Measurements from ENCODE around the gene RABEPK.
"Not testable (repeated sequence)": the region's sequence is repeated elsewhere in the genome, so short reads cannot be mapped to it uniquely, and the experiment has no call there.

Gene RABEPK

DNA sequence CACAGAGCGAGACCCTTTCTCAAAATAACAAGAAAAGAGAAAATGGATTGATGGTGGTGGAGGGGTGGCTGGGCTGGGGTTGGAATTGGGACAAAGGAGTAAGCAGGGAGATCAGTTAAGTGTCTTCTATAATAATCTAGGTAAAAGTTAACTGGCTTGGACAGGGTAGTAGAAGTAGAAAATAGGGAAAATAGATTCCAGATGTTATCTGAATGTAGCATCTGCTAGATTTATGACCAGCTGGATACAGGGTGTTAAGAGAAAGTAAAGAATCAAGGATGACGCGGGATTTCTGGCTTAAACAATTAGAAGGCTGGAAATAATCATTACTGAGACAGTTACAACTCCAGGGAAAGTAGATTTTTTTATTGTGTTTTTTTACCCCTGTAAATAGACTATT, 23.7 kb upstream of the RABEPK start:
- no peaks in the 10 kb centered on the region for H3K4me1 ChIP-seq (ENCODE audit: control insufficient read depth, insufficient read depth, low read length, poor library complexity, severe bottlenecking)
- H3K27ac ChIP-seq (ENCODE audit: low read depth, low read length, severe bottlenecking): no peak overlapping the region
- WGBS, 2 experiments (ENCODE audit: insufficient coverage in 2 of 2): 90 to 100% methylated on average over 1 to 3 of the region's 3 CpGs
- no peak overlapping the region for H3K4me3 ChIP-seq (ENCODE audit: extremely low read depth, insufficient read depth, low read length, poor library complexity, severe bottlenecking)
- peaks cover 18% of the 10 kb centered on the region for H3K36me3 ChIP-seq (ENCODE audit: control insufficient read depth, insufficient read depth, low read length)
- no peaks in the 10 kb centered on the region for H3K9me3 ChIP-seq (ENCODE audit: control insufficient read depth, low read length)

DNA sequence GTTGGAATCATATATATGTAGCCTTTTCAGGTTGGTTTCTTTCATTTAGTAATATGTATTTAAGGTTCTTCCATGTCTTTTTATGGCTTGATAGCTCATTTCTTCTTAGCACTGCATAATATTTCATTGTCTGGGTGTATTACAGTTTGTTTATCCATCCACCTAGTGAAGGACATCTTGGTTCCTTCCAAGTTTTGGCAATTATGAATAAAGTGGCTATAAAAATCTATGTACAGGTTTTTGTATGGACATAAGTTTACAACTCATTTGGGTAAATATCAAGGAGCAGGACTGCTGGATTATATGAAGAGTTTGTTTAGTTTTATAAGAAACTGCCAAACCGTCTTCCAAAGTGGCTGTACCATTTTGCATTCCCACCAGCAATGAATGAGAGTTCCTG, 22.5 kb upstream of the RABEPK start:
- Histone ChIP-seq H3K4me3 (ENCODE audit: extremely low read depth, insufficient read depth, low read length, poor library complexity, severe bottlenecking) (no peak overlapping the region), H3K4me1 (ENCODE audit: control insufficient read depth, insufficient read depth, low read length, poor library complexity, severe bottlenecking) (no peaks in the 10 kb centered on the region), H3K36me3 (ENCODE audit: control insufficient read depth, insufficient read depth, low read length) (peaks cover 16% of the 10 kb centered on the region), H3K27ac (ENCODE audit: low read depth, low read length, severe bottlenecking) (no peak overlapping the region), H3K9me3 (ENCODE audit: control insufficient read depth, low read length) (no peaks in the 10 kb centered on the region)
- WGBS, 2 experiments (ENCODE audit: insufficient coverage in 2 of 2): 80 to 100% methylated on average over 1 of the region's 1 CpG

DNA sequence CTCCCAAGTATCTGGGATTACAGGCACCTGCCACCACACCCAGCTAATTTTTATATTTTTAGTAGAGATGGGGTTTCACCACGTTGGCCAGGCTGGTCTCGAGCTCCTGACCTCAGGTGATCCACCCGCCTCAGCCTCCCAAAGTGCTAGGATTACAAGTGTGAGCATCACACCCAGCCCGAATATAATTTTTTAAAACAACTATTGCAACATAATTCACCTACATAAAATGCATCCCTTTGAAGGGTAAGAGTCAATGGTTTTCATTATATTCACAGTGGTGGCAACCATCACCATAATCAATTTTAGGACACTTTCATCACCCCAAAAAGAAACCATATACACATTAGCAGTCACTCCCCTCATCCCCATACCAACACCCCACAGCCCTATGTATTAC, 20.6 kb upstream of the RABEPK start:
- not testable (repeated sequence) for H3K4me1 ChIP-seq (ENCODE audit: control insufficient read depth, insufficient read depth, low read length, poor library complexity, severe bottlenecking); H3K27ac ChIP-seq (ENCODE audit: low read depth, low read length, severe bottlenecking); H3K9me3 ChIP-seq (ENCODE audit: control insufficient read depth, low read length); H3K4me3 ChIP-seq (ENCODE audit: extremely low read depth, insufficient read depth, low read length, poor library complexity, severe bottlenecking)
- peaks cover 24% of the 10 kb centered on the region for H3K36me3 ChIP-seq (ENCODE audit: control insufficient read depth, insufficient read depth, low read length)
- WGBS, 2 experiments (ENCODE audit: insufficient coverage in 2 of 2): 100% methylated on average over 1 to 2 of the region's 4 CpGs

DNA sequence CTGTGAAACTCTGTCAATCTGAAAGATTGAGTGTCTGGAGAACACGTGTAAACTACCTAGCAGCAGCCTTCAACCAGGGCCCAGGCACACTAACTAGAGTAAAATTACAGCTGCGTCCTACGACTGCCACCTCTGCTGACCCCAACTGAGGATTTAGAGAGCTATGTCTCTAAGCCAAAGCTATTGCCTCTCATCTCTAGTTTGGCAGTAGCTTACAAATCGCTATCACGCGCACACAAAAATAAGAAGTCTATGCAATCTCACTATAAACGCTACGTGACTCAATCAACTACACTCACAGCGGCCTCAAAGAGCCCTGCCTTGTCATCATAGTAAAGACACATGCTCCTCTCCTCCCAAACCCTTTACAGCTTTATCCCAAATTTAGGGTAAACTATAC, 19.5 kb upstream of the RABEPK start:
- H3K9me3 ChIP-seq (ENCODE audit: control insufficient read depth, low read length): no peaks in the 10 kb centered on the region
- 95 to 98% methylated on average over 9 of the region's 9 CpGs for WGBS, 2 experiments (ENCODE audit: insufficient coverage in 2 of 2)
- H3K27ac ChIP-seq (ENCODE audit: low read depth, low read length, severe bottlenecking): no peak overlapping the region
- no peaks in the 10 kb centered on the region for H3K4me1 ChIP-seq (ENCODE audit: control insufficient read depth, insufficient read depth, low read length, poor library complexity, severe bottlenecking)
- peaks cover 22% of the 10 kb centered on the region for H3K36me3 ChIP-seq (ENCODE audit: control insufficient read depth, insufficient read depth, low read length)
- no peak overlapping the region for H3K4me3 ChIP-seq (ENCODE audit: extremely low read depth, insufficient read depth, low read length, poor library complexity, severe bottlenecking)

GRCh38 chr9:125181756-125182155, 18.6 kb upstream of the RABEPK start:
- not testable (repeated sequence) for H3K4me3 ChIP-seq (ENCODE audit: extremely low read depth, insufficient read depth, low read length, poor library complexity, severe bottlenecking); H3K27ac ChIP-seq (ENCODE audit: low read depth, low read length, severe bottlenecking); H3K4me1 ChIP-seq (ENCODE audit: control insufficient read depth, insufficient read depth, low read length, poor library complexity, severe bottlenecking); H3K9me3 ChIP-seq (ENCODE audit: control insufficient read depth, low read length)
- 97 to 100% methylated on average over 4 of the region's 4 CpGs for WGBS, 2 experiments (ENCODE audit: insufficient coverage in 2 of 2)
- peaks cover 22% of the 10 kb centered on the region for H3K36me3 ChIP-seq (ENCODE audit: control insufficient read depth, insufficient read depth, low read length)

- Histone ChIP-seq H3K9me3 (ENCODE audit: control insufficient read depth, low read length) (no peaks in the 10 kb centered on the region), H3K27ac (ENCODE audit: low read depth, low read length, severe bottlenecking) (no peak overlapping the region), H3K4me3 (ENCODE audit: extremely low read depth, insufficient read depth, low read length, poor library complexity, severe bottlenecking) (no peak overlapping the region), H3K36me3 (ENCODE audit: control insufficient read depth, insufficient read depth, low read length) (peaks cover 26% of the 10 kb centered on the region), H3K4me1 (ENCODE audit: control insufficient read depth, insufficient read depth, low read length, poor library complexity, severe bottlenecking) (no peaks in the 10 kb centered on the region)
- WGBS, 2 experiments (ENCODE audit: insufficient coverage in 2 of 2): 92 to 95% methylated on average over 2 of the region's 2 CpGs
Observed at GRCh38 chr9:125183054-125183453, 17.3 kb upstream of the RABEPK start.

DNA sequence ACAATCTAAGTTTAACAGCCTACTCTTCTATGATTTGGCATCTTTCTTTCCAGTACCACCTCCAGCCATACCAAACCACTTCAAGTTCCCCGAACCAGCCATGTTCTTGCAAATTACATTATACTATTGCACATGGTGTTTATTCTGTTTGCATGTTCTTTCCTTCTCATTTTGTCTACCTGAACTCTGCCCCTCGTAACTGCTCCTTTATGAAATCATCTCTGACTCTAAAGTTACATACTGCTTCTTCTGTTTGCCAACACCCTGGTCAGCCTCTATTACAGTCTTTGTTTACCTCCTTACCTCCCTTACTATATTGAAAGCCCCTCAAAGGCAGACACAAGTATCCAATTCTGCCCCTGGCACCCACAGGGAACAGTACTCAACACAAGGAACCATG, 16.8 kb upstream of the RABEPK start:
- 94 to 100% methylated on average over 1 to 2 of the region's 2 CpGs for WGBS, 2 experiments (ENCODE audit: insufficient coverage in 2 of 2)
- no peaks in the 10 kb centered on the region for H3K4me1 ChIP-seq (ENCODE audit: control insufficient read depth, insufficient read depth, low read length, poor library complexity, severe bottlenecking)
- peaks cover 22% of the 10 kb centered on the region for H3K36me3 ChIP-seq (ENCODE audit: control insufficient read depth, insufficient read depth, low read length)
- H3K27ac ChIP-seq (ENCODE audit: low read depth, low read length, severe bottlenecking): no peak overlapping the region
- H3K4me3 ChIP-seq (ENCODE audit: extremely low read depth, insufficient read depth, low read length, poor library complexity, severe bottlenecking): no peak overlapping the region
- no peaks in the 10 kb centered on the region for H3K9me3 ChIP-seq (ENCODE audit: control insufficient read depth, low read length)

GRCh38 chr9:125189011-125189360, 11.4 kb upstream of the RABEPK start:
- 0 to 1% methylated on average over 11 to 20 of the region's 26 CpGs for WGBS, 2 experiments (ENCODE audit: insufficient coverage in 2 of 2)
- peak overlapping the region; percentile 97 for H3K4me3 ChIP-seq (ENCODE audit: extremely low read depth, insufficient read depth, low read length, poor library complexity, severe bottlenecking)
- H3K4me1 ChIP-seq (ENCODE audit: control insufficient read depth, insufficient read depth, low read length, poor library complexity, severe bottlenecking): no peaks in the 10 kb centered on the region
- H3K9me3 ChIP-seq (ENCODE audit: control insufficient read depth, low read length): no peaks in the 10 kb centered on the region
- peaks cover 9% of the 10 kb centered on the region for H3K36me3 ChIP-seq (ENCODE audit: control insufficient read depth, insufficient read depth, low read length)
- peak overlapping the region; percentile 92 for H3K27ac ChIP-seq (ENCODE audit: low read depth, low read length, severe bottlenecking)

DNA sequence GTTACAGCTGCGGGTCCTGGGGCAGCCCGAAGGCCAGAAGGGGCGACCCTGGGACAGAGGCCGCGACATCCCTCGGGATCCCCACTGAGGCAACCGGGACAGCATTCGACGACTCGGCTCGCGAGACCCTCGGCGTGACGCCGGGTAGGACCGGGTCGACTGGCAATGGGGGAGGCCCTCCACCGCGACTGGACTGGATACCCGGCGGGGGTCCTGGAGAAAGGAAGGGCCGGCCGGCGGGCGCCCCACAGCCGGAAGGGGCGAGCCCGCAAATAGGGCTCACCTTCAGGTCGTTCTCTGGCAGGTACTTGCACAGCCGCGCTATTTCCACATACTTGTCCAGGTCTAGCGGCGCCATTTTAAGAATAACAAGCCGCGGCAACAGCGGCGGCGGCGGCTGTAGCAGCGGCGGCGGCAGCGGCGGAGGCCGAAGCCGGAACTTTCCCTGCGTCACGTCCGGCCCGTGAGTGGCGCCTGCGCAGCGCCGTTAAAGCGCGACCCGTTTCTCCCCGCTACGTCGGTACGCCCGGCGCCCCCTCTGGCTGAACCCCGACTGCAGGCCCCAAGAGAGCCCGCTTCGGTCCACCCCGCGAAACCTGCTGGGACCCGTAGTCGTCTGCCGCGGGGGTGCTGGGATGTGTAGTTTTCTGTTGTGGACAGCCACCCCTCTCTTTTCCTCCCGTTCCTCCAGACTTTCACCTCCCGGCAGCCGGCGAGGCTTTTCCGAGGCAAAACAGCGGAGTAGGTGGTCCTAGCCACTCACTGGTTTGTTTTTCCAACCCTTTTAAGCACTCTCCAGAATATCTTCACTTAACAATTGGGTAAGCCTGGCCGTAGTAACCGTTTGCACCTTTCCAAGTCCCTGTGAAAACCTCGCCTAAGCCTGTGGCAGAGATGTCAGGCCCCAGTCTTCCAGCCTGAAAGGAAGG, 10.7 kb upstream of the RABEPK start, which contains the start of gene PPP6C:
TSS of gene PPP6C (minus strand) at position 443 of the 929 bp plus-strand sequence. CDS start at position 358, 85 bp downstream.
- WGBS, 2 experiments (ENCODE audit: insufficient coverage in 2 of 2): 1% methylated on average over 67 to 73 of the region's 82 CpGs
- Histone ChIP-seq H3K4me3 (ENCODE audit: extremely low read depth, insufficient read depth, low read length, poor library complexity, severe bottlenecking) (peak within 1 kb of the TSS; percentile 97), H3K27ac (ENCODE audit: low read depth, low read length, severe bottlenecking) (peak within 1 kb of the TSS; percentile 92), H3K9me3 (ENCODE audit: control insufficient read depth, low read length) (no peaks in the 10 kb centered on the region), H3K4me1 (ENCODE audit: control insufficient read depth, insufficient read depth, low read length, poor library complexity, severe bottlenecking) (no peaks in the 10 kb centered on the region), H3K36me3 (ENCODE audit: control insufficient read depth, insufficient read depth, low read length) (peaks cover 6% of the 10 kb centered on the region)

DNA sequence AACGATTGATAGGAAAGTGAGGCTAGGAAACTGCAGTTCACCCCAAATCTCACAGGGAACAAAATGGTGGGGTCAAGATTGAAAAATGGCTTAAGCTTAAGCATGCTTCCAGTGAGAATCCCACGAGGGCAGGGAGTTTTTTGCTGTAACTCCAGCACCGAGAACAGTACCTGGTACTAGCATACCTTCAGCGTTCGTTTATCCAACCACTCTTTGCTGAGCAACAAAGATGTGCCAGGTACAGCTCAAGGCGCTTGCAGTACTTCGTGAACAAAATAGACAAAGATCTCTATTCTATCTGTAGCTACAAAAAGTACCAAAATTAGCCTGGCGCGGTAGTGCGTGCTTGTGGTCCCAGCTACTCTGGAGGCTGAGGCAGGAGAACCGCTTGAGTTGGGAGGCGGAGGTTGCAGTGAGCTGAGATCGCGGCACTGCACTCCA, 10.0 kb upstream of the RABEPK start:
- 78 to 79% methylated on average over 11 to 14 of the region's 14 CpGs for WGBS, 2 experiments (ENCODE audit: insufficient coverage in 2 of 2)
- H3K4me1 ChIP-seq (ENCODE audit: control insufficient read depth, insufficient read depth, low read length, poor library complexity, severe bottlenecking): no peaks in the 10 kb centered on the region
- peaks cover 3% of the 10 kb centered on the region for H3K36me3 ChIP-seq (ENCODE audit: control insufficient read depth, insufficient read depth, low read length)
- no peaks in the 10 kb centered on the region for H3K9me3 ChIP-seq (ENCODE audit: control insufficient read depth, low read length)
- H3K27ac ChIP-seq (ENCODE audit: low read depth, low read length, severe bottlenecking): peak overlapping the region; percentile 92
- H3K4me3 ChIP-seq (ENCODE audit: extremely low read depth, insufficient read depth, low read length, poor library complexity, severe bottlenecking): peak overlapping the region; percentile 97

DNA sequence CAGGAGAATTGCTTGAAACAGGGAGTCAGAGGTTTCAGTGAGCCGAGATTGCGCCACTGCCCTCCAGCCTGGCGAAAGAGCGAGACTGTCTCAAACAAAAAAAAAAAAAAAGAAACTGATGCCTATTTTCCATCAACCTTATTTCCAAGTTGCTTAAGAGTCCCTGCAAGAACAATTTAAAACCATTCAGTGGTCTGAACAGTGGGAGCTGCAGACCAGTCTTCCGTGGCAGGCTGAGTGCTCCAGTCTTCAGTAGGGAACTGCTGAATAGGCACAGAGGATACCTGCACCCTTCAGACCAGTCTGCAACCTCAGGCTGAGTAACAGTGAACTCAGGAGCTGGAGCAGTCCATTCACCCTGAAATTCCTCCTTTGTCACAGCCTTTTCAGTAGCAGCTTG, 5.9 kb upstream of the RABEPK start:
- 93 to 100% methylated on average over 3 to 5 of the region's 5 CpGs for WGBS, 2 experiments (ENCODE audit: insufficient coverage in 2 of 2)
- H3K36me3 ChIP-seq (ENCODE audit: control insufficient read depth, insufficient read depth, low read length); H3K4me1 ChIP-seq (ENCODE audit: control insufficient read depth, insufficient read depth, low read length, poor library complexity, severe bottlenecking); H3K27ac ChIP-seq (ENCODE audit: low read depth, low read length, severe bottlenecking); H3K9me3 ChIP-seq (ENCODE audit: control insufficient read depth, low read length); H3K4me3 ChIP-seq (ENCODE audit: extremely low read depth, insufficient read depth, low read length, poor library complexity, severe bottlenecking): not testable (repeated sequence)
